DMS153 treated with DMSO at 0.1 percent for 48 hours (cell line): ENCODE results near the gene MEN1.

Experiments
- DNase-seq: peaks from one replicate; lab custom pipeline; 2025; ENCODE audit not compliant: unreplicated experiment; lab: John Stamatoyannopoulos, UW

MEN1 gene

GRCh38 chr11:64765851-64766665, 44.3 kb downstream of the MEN1 start:
- DNase-seq, result no peak

GRCh38 chr11:64765291-64765850, 45.0 kb downstream of the MEN1 start:
- no peak for DNase-seq

GRCh38 chr11:64764753-64765152, 45.6 kb downstream of the MEN1 start:
- DNase-seq, result no peak

- DNase-seq, result no peak
Observed at GRCh38 chr11:64764040-64764611, 46.2 kb downstream of the MEN1 start.

GRCh38 chr11:64763526-64764039, 46.8 kb downstream of the MEN1 start:
- DNase-seq, result no peak

GRCh38 chr11:64762674-64763525, 47.5 kb downstream of the MEN1 start:
- no peak for DNase-seq

GRCh38 chr11:64762277-64762673, 48.1 kb downstream of the MEN1 start:
- no peak for DNase-seq

GRCh38 chr11:64760759-64761420, 49.5 kb downstream of the MEN1 start:
- no peak for DNase-seq

- no peak for DNase-seq
Observed at GRCh38 chr11:64759722-64760719, 50.3 kb downstream of the MEN1 start, which contains the start of gene PYGM. PYGM (minus strand) TSS chr11:64759974; CDS start chr11:64759898, 76 bp downstream.

GRCh38 chr11:64759131-64759721, 51.1 kb downstream of the MEN1 start:
- no peak for DNase-seq

- DNase-seq, result no peak
Observed at GRCh38 chr11:64758330-64759079, 51.8 kb downstream of the MEN1 start.

GRCh38 chr11:64757549-64758329, 52.6 kb downstream of the MEN1 start:
- DNase-seq, result no peak

GRCh38 chr11:64755681-64756361, 54.5 kb downstream of the MEN1 start:
- no peak for DNase-seq

- no peak for DNase-seq
Observed at GRCh38 chr11:64754919-64755662, 55.3 kb downstream of the MEN1 start.

- no peak for DNase-seq
Observed at GRCh38 chr11:64754124-64754918, 56.0 kb downstream of the MEN1 start.
